ENCODE measurements around the gene CDKN2AIP. TPM values are rescaled to one million over a fixed set of nuclear protein-coding genes. Genes with fewer than 3 reads are reported as not detected.

Gene CDKN2AIP
- total RNA-seq, 2 experiments from 2014 or later: 55.7 to 56.9 TPM

DNA sequence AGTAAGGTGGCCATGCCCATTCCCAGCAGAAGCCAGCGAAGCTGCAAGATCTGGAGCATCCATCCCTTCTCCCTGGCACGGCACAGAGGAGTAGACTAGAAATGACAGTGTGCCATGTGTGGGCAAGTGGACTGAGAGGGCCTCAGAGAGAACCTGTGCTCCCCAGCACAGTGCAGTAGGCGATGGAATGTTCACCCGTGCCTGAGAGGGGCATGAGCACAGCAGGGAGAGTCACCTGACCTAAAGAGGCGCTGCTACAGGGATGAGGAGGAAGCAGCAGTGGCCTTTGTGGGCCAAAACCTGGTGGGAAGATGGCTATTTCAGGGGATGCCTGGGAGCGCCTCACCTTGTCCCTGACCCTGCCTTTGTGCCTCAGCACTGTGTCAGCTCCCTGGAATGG is 8.0 kb upstream of the CDKN2AIP start:
- Histone ChIP-seq H3K9me3 (ENCODE audit: control insufficient read depth in 1 of 2, insufficient read depth in 1 of 2, low read length in 2 of 2) (no peaks in the 10 kb centered on the region), H3K36me3 (ENCODE audit: insufficient read depth, low read length) (no peaks in the 10 kb centered on the region), H3K4me3 (ENCODE audit: low read length) (no peak overlapping the region), H3K4me1 (ENCODE audit: insufficient read depth, low read length) (peaks cover 19% of the 10 kb centered on the region), H3K27ac (ENCODE audit: low read depth in 1 of 2, low read length in 2 of 2) (no peak overlapping the region), H3K27me3 (ENCODE audit: control insufficient read depth in 1 of 2, insufficient read depth in 2 of 2, low read length in 2 of 2) (no peaks in the 10 kb centered on the region)
- DNase-seq (no peak), ATAC-seq (ENCODE audit: poor library complexity) (no peak)
- CTCF ChIA-PET: no interaction called here
- H3K4me1 Mint-ChIP-seq (ENCODE audit: low read depth): peaks cover 17% of the 10 kb centered on the region
- no peaks in the 10 kb centered on the region for H3K27me3 Mint-ChIP-seq
- POLR2A ChIA-PET: interaction anchor here (0.6 to 3.0 kb wide), 3 partner anchors 7 to 68 kb away, joined by 3 to 21 read pairs (median 5); partner anchors contain the start of gene CDKN2AIP
- no peaks in the 10 kb centered on the region for H3K9me3 Mint-ChIP-seq
- no peak overlapping the region for H3K4me3 Mint-ChIP-seq
- H3K36me3 Mint-ChIP-seq (ENCODE audit: low read depth): no peaks in the 10 kb centered on the region
- intact Hi-C loops (cut with DNase I, micrococcal nuclease): no loop called here
- TF ChIP-seq, protein P1, sequence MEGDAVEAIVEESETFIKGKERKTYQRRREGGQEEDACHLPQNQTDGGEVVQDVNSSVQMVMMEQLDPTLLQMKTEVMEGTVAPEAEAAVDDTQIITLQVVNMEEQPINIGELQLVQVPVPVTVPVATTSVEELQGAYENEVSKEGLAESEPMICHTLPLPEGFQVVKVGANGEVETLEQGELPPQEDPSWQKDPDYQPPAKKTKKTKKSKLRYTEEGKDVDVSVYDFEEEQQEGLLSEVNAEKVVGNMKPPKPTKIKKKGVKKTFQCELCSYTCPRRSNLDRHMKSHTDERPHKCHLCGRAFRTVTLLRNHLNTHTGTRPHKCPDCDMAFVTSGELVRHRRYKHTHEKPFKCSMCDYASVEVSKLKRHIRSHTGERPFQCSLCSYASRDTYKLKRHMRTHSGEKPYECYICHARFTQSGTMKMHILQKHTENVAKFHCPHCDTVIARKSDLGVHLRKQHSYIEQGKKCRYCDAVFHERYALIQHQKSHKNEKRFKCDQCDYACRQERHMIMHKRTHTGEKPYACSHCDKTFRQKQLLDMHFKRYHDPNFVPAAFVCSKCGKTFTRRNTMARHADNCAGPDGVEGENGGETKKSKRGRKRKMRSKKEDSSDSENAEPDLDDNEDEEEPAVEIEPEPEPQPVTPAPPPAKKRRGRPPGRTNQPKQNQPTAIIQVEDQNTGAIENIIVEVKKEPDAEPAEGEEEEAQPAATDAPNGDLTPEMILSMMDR (IDR thresholded peaks at IDR 0.05): no peak
- H3K27ac Mint-ChIP-seq: no peak overlapping the region

- Mint-ChIP-seq H3K4me1 (ENCODE audit: low read depth) (peaks cover 11% of the 10 kb centered on the region), H3K27me3 (no peaks in the 10 kb centered on the region), H3K9me3 (no peaks in the 10 kb centered on the region), H3K4me3 (no peak overlapping the region), H3K27ac (no peak overlapping the region), H3K36me3 (ENCODE audit: low read depth) (no peaks in the 10 kb centered on the region)
- H3K9me3 ChIP-seq (ENCODE audit: control insufficient read depth in 1 of 2, insufficient read depth in 1 of 2, low read length in 2 of 2): no peaks in the 10 kb centered on the region
- H3K36me3 ChIP-seq (ENCODE audit: insufficient read depth, low read length): no peaks in the 10 kb centered on the region
- H3K27me3 ChIP-seq (ENCODE audit: control insufficient read depth in 1 of 2, insufficient read depth in 2 of 2, low read length in 2 of 2): no peaks in the 10 kb centered on the region
- ChIA-PET CTCF (no interaction called here), POLR2A (interaction anchor here (1.3 kb wide), 1 partner anchor 67 kb away, joined by 3 read pairs; no protein-coding TSS in a partner anchor)
- TF ChIP-seq, protein P1 (IDR thresholded peaks at IDR 0.05): no peak
- no peak overlapping the region for H3K4me3 ChIP-seq (ENCODE audit: low read length)
- H3K4me1 ChIP-seq (ENCODE audit: insufficient read depth, low read length): peaks cover 9% of the 10 kb centered on the region
- ATAC-seq (ENCODE audit: poor library complexity) (no peak), DNase-seq (no peak)
- no peak overlapping the region for H3K27ac ChIP-seq (ENCODE audit: low read depth in 1 of 2, low read length in 2 of 2)
- intact Hi-C loops (cut with DNase I, micrococcal nuclease): no loop called here
These were observed 7.0 kb upstream of the CDKN2AIP start for GRCh38 chr4:183437452-183437851.

GRCh38 chr4:183438458-183439113 is 5.8 kb upstream of the CDKN2AIP start:
- ChIA-PET POLR2A (no interaction called here), CTCF (no interaction called here)
- DNase-seq: no peak
- intact Hi-C loops (cut with DNase I, micrococcal nuclease): no loop called here
- no peaks in the 10 kb centered on the region for H3K27me3 ChIP-seq (ENCODE audit: control insufficient read depth in 1 of 2, insufficient read depth in 2 of 2, low read length in 2 of 2)
- peaks cover 8% of the 10 kb centered on the region for H3K4me1 ChIP-seq (ENCODE audit: insufficient read depth, low read length)
- Mint-ChIP-seq H3K9me3 (no peaks in the 10 kb centered on the region), H3K27ac (no peak overlapping the region), H3K36me3 (ENCODE audit: low read depth) (no peaks in the 10 kb centered on the region), H3K27me3 (no peaks in the 10 kb centered on the region), H3K4me1 (ENCODE audit: low read depth) (peaks cover 18% of the 10 kb centered on the region), H3K4me3 (no peak overlapping the region)
- H3K4me3 ChIP-seq (ENCODE audit: low read length): no peak overlapping the region
- no peak for ATAC-seq (ENCODE audit: poor library complexity)
- H3K27ac ChIP-seq (ENCODE audit: low read depth in 1 of 2, low read length in 2 of 2): no peak overlapping the region
- no peaks in the 10 kb centered on the region for H3K36me3 ChIP-seq (ENCODE audit: insufficient read depth, low read length)
- H3K9me3 ChIP-seq (ENCODE audit: control insufficient read depth in 1 of 2, insufficient read depth in 1 of 2, low read length in 2 of 2): no peaks in the 10 kb centered on the region
- TF ChIP-seq, protein P1 (IDR thresholded peaks at IDR 0.05): no peak
